Measurements from ENCODE around the gene EMID1.

Gene EMID1

DNA sequence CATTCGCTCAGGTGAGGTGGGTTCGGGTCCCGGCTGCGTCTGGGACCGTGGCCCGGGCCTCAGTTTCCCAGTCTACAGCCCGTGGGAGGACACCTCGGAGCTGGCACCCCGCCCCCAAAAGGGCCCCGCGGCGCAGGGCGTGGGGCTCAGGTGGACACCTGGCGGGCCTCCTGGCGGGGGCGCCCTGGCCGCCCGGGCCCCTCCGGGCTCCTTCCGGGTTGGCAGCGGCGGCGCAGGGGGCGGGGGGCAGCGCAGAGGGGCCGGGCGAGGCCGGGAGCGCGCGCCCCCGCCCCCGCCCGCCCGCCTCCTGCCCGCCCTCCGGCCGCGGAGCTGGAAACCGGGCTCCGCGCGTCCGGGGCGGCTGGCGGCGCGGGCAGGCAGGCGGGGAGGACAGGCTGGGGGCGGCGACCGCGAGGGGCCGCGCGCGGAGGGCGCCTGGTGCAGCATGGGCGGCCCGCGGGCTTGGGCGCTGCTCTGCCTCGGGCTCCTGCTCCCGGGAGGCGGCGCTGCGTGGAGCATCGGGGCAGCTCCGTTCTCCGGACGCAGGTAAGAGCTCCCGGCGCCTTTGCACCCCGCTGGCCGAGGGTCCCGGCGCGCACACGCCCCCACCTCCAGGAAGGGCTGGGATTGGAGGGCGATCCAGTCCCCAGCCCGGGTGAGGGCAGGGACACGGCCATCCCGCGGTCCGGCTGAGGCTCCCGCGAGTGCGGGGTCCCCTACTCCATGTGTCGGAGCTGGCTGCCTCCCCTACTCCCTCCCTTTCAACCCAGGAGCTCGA lies at the start of gene EMID1:
TSS of gene EMID1 (plus strand) at position 303 of the 778 bp plus-strand sequence. CDS start at position 446, 143 bp downstream.
- no peak for DNase-seq

GRCh38 chr22:29155966-29156365 lies 49.7 kb upstream of the EMID1 start:
- DNase-seq, result no peak

DNA sequence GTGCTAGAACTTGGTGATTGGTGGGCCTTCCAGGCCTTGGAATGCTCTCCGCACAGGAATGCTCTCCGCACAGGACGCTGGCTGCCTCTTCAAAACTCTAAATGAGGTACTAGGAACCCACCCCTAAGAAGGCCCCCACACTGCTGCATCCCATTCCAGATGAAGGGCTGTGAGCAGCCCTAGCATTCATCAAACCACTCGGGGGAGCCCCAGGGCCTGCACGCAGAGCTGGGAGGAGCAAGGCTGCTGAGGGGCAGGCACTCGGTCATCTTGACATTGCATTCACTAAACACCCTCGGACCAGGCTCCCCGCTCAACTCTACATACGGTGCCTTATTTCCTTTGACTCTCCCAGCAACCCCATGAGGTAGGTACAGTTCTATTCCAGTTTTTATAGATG lies 49.2 kb upstream of the EMID1 start:
- no peak for DNase-seq

DNA sequence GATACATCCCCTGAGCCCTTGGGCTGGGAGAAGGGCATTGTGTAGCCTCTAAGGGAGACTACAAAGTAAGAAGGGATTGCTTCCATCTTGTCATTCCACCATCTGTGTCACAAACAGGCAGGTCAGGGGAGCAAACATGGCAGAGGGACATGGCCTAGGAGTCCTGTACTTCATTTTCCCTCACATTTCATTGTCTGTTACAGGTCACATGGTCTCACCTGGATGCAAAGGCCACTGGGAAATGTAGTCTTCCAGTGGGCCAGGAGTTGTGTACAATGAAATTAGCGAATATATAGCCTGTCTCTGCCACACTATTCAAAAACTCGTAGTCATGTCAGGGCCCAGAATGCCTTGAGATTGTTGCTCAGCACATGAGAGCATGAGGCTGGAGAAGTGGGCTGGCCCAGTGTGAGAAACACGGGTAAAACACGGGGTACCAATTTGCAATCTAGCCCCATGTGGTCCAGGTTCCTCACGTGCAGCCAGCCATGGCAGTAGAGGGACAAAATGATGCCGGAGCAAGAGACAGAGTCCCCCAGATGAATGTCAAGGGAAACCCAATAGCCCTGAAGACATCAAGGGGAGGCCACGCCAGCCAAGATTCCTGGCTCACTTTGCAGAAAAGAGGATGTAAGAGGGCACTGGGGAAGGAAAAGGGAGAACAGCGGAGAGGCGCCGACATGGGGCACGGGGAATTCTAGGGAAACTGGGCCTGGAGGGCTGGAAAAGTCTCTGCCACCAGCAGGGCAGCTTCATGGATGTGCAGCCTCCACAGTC lies 47.7 kb upstream of the EMID1 start:
- DNase-seq, result no peak

DNA sequence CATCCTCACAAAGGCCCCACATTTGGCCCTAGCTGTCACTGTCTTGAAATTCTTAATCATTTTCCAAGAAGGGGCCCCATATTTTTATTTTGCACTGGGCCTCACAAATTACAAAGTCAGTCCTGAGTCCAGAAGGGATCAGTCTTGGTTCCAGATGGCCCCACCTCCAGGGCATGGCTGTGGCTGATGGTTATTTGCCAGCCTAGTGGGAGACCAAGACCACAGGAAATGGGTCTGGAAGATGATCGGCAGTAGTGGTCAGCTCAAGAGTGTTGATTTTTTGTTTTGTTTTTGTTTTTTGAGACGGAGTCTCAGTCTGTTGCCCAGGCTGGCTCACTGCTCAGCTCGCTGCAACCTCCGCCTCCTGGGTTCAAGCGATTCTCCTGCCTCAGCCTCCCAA lies 47.1 kb upstream of the EMID1 start:
- DNase-seq, result no peak

DNA sequence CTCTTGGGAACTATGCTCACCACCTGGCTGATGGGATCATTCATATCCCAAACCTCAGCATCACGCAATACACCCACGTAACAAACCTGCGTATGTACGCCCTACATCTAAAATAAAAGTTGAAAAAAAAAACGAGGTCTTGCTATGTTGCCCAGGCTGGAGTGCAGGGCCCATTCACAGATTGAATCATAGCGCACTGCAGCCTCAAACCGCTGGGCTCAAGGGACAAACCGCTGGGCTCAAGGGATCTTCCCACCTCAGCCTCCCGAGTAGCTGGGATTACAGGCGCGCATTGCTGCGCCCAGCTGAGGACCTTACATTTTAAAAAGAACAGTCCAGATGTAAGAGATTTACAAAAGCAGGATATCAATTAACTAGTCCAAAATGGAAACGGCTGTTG lies 41.9 kb upstream of the EMID1 start:
- no peak for DNase-seq

- no peak for DNase-seq
Measured at GRCh38 chr22:29165321-29166060, 40.2 kb upstream of the EMID1 start.

DNA sequence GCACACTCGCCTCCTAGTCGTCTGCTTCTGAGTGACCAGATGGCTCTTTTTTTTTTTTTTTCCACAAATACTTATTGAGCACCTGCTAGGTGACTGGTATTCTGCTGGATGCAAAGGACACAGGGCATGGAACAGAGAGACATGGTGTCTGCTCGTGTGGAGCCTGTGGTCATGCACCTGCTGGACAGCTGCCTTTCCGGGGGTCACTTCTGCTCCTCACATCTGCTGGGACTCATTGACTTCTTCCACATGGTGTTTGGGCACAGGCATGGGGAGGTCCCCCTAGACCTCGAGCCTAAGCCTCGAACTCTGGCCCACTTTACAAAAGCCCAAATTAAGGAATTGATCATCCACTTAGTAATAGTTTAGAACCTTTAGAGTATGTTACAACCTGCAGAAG lies 39.5 kb upstream of the EMID1 start:
- DNase-seq, result no peak

- DNase-seq, result peak in 1 of 2 donors; percentile 90
Measured at GRCh38 chr22:29167032-29167911, 38.4 kb upstream of the EMID1 start.

DNA sequence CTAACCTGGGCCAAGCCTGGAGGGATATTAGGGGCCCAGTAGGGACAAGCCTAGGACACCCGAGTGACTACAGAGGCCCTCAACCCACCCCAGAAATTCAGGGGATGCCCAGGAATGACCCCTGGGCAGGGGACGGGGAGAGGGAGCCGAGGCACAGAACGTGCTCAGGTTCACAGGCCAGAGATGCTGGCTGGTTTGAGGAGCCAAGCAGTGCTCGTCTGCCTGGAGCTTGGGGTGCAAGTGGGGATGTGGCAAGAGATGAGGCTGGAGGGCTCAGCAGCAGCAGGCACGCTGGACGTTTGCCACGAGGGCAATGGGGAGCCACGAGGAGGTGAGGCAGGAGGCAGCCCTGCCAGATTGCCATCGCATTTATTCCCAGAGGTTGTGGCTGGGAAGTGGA lies 34.0 kb upstream of the EMID1 start:
- no peak for DNase-seq

DNA sequence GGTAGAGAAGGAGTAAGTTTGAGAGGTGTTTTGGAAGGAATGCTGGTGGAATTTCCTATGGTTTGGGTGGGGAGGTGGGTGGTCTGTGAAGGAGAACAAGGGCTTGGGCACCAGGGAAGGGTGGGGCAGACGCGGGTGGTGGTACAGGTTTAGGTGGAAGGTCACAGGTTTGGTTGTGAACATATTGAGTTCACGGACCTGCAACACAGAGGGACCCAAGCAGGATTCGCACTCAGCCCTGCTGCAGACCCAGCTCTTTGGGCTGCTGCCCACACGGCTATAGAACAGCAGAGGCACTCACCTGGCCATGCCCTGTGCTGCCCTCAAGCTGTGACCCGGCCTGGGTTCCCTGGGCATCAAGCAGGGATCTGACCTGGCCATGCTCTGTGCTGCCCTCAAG lies 33.5 kb upstream of the EMID1 start:
- no peak for DNase-seq

GRCh38 chr22:29175312-29175835 lies 30.3 kb upstream of the EMID1 start:
- DNase-seq, result no peak

DNA sequence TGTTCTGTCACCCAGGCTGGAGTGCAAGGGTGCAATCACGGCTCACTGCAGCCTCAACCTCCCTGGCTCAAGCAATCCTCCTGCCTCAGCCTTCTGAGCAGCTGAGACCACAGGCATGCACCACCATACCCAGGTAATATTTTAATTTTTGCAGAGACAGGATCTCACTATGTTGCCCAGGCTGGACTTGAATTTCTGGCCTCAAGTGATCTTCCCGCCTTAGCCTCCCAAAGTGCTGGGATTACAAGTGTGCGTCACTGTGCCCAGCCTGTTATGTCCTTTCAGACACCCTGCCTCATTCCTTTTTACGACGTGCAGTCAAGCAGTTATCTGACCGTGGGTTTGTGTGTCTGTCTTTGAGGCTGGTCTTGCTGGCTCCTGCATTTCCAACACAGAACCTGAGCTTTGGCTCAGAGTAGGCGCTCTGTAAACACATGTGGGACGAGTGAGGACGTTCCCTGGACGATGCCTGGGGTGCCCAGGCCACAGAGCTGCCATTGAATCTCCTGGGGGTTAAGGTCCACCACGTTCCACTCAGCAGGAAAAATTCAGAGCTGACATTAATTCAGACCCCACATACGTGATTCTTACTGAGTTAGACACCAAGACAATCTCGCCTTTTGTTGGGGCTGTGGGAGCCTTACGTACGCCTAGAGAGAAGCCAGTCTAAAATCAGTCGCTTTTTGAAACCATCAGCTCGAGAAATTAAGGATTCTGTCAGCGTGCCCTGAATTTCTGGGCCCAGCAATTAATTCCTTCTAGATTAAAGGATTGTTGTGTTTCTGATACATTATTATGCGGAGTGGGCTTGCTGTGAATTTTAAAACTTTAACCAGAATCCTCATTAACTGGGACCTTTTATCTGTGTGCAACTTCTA lies 21.5 kb upstream of the EMID1 start:
- no peak for DNase-seq

GRCh38 chr22:29184849-29185490 lies 20.7 kb upstream of the EMID1 start:
- DNase-seq, result no peak

- DNase-seq, result no peak
Measured at GRCh38 chr22:29186302-29186701, 19.4 kb upstream of the EMID1 start.

- DNase-seq, result no peak
Measured at GRCh38 chr22:29187831-29188230, 17.9 kb upstream of the EMID1 start.

GRCh38 chr22:29190051-29190450 lies 15.6 kb upstream of the EMID1 start:
- no peak for DNase-seq

- no peak for DNase-seq
Measured at GRCh38 chr22:29190918-29191317, 14.8 kb upstream of the EMID1 start.

- no peak for DNase-seq
Measured at GRCh38 chr22:29193021-29193420, 12.7 kb upstream of the EMID1 start.

- no peak for DNase-seq
Measured at GRCh38 chr22:29194184-29194583, 11.5 kb upstream of the EMID1 start.

Data from bone marrow (tissue), 2 donors.